ENCODE measurements around the gene FBXW11. TPM values are rescaled to one million over a fixed set of nuclear protein-coding genes. Genes with fewer than 3 reads are reported as not detected.

Gene FBXW11
- total and polyA plus RNA-seq, 4 donors = 7.6 to 87.5 (median 35.2) TPM

DNA sequence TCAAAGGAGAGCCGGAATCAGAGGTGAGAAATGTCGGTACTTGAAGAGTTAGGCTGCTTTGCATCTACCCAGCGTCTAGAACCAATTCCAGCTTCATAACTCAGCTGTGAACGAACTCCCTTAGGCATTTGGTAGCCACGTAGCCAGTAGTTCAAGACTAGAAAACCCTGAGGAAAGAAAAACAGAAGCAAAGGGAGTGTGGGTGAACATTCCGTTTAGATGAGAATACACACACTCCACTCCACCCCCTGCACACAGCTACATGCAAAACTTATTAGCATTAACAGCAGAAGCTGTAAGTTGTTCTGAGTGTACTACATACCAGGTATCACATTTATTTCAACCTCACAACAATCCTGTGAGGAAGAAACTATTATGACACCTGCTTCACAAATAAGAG is 142.5 kb downstream of the FBXW11 start:
- Histone ChIP-seq H3K27me3 (ENCODE audit: control insufficient read depth in 3 of 3, insufficient read depth in 3 of 3, low read length in 2 of 3) (no peaks in the 10 kb centered on the region), H3K4me3 (no peak overlapping the region), H3K9ac (ENCODE audit: insufficient read depth in 1 of 2, low read length in 2 of 2) (no peak overlapping the region), H3K36me3 (ENCODE audit: control insufficient read depth in 4 of 4, insufficient read depth in 4 of 4, low read length in 4 of 4) (peaks cover 12 to 15% (median 14%) of the 10 kb centered on the region in 4 donors), H3K27ac (ENCODE audit: low read depth in 1 of 2, low read length in 1 of 2) (no peak overlapping the region), H3K9me3 (ENCODE audit: control insufficient read depth in 4 of 4, insufficient read depth in 3 of 4, low read length in 3 of 4) (no peaks in the 10 kb centered on the region), H3K4me1 (ENCODE audit: control insufficient read depth in 5 of 5, insufficient read depth in 5 of 5, low read length in 5 of 5) (peaks cover 0 to 7% (median 3%) of the 10 kb centered on the region in 5 donors)
- TF ChIP-seq, protein P1, sequence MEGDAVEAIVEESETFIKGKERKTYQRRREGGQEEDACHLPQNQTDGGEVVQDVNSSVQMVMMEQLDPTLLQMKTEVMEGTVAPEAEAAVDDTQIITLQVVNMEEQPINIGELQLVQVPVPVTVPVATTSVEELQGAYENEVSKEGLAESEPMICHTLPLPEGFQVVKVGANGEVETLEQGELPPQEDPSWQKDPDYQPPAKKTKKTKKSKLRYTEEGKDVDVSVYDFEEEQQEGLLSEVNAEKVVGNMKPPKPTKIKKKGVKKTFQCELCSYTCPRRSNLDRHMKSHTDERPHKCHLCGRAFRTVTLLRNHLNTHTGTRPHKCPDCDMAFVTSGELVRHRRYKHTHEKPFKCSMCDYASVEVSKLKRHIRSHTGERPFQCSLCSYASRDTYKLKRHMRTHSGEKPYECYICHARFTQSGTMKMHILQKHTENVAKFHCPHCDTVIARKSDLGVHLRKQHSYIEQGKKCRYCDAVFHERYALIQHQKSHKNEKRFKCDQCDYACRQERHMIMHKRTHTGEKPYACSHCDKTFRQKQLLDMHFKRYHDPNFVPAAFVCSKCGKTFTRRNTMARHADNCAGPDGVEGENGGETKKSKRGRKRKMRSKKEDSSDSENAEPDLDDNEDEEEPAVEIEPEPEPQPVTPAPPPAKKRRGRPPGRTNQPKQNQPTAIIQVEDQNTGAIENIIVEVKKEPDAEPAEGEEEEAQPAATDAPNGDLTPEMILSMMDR (IDR thresholded peaks at IDR 0.05; ENCODE audit: control extremely low read depth, extremely low read depth) = no peak
- ATAC-seq (ENCODE audit: insufficient read depth, low FRiP score) (no peak), DNase-seq (no peak)
- 79 to 83% methylated on average over 6 of the region's 6 CpGs for WGBS, 2 donors

DNA sequence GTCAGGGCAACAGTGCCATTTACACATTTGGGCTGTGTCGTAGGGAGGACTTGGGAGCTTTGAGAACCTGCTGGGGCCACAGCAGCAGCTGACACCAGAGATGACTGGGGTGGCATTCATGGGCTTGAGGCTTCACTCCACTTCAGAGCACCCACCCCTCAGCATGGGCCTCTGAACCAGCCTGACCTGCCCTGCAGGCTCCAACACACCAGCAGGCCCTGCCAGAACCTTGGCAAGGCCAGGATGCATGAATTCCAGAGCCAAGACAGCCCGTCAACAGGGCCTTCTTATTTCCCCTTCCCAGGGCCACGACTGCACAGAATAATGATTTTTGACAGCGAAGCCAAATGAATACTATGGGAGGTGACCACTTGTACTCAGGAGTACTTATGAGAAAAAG is 143.8 kb downstream of the FBXW11 start:
- ATAC-seq (ENCODE audit: insufficient read depth, low FRiP score) = no peak
- Histone ChIP-seq H3K27me3 (ENCODE audit: control insufficient read depth in 3 of 3, insufficient read depth in 3 of 3, low read length in 2 of 3) (no peaks in the 10 kb centered on the region), H3K4me1 (ENCODE audit: control insufficient read depth in 5 of 5, insufficient read depth in 5 of 5, low read length in 5 of 5) (peaks cover 0 to 13% (median 8%) of the 10 kb centered on the region in 5 donors), H3K36me3 (ENCODE audit: control insufficient read depth in 4 of 4, insufficient read depth in 4 of 4, low read length in 4 of 4) (peaks cover under 1 to 10% (median 4%) of the 10 kb centered on the region in 4 donors), H3K9ac (ENCODE audit: insufficient read depth in 1 of 2, low read length in 2 of 2) (no peak overlapping the region), H3K27ac (ENCODE audit: low read depth in 1 of 2, low read length in 1 of 2) (no peak overlapping the region), H3K4me3 (no peak overlapping the region), H3K9me3 (ENCODE audit: control insufficient read depth in 4 of 4, insufficient read depth in 3 of 4, low read length in 3 of 4) (no peaks in the 10 kb centered on the region)
- no peak for DNase-seq
- TF ChIP-seq, protein P1 (IDR thresholded peaks at IDR 0.05; ENCODE audit: control extremely low read depth, extremely low read depth) = no peak
- WGBS, 2 donors = 83 to 84% methylated on average over 4 of the region's 4 CpGs

DNA sequence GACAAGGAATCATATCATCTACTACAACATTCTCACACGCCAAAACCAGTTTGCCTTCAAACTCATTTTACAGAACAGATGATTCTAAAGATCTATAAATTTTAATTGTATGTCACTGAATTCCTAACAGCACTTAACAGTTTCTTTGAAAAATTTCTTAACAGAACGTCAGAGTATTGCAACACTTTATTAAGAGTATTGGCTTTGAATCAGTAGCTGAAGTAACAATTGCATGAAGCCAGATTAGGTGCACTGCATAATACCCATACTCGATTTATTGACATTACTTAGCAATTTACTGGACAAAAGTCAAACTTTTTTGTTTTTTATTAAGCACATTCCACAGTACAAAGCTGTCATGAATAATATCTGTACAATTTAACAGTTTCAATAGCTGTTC is 145.1 kb downstream of the FBXW11 start:
- TF ChIP-seq, protein P1 (IDR thresholded peaks at IDR 0.05; ENCODE audit: control extremely low read depth, extremely low read depth) = no peak
- no peak for ATAC-seq (ENCODE audit: insufficient read depth, low FRiP score)
- Histone ChIP-seq H3K9ac (ENCODE audit: insufficient read depth in 1 of 2, low read length in 2 of 2) (no peak overlapping the region), H3K4me1 (ENCODE audit: control insufficient read depth in 5 of 5, insufficient read depth in 5 of 5, low read length in 5 of 5) (peaks cover 0 to 25% (median 10%) of the 10 kb centered on the region in 5 donors), H3K27me3 (ENCODE audit: control insufficient read depth in 3 of 3, insufficient read depth in 3 of 3, low read length in 2 of 3) (no peaks in the 10 kb centered on the region), H3K27ac (ENCODE audit: low read depth in 1 of 2, low read length in 1 of 2) (no peak overlapping the region), H3K4me3 (no peak overlapping the region), H3K36me3 (ENCODE audit: control insufficient read depth in 4 of 4, insufficient read depth in 4 of 4, low read length in 4 of 4) (peaks cover 0 to 10% (median 3%) of the 10 kb centered on the region in 4 donors), H3K9me3 (ENCODE audit: control insufficient read depth in 4 of 4, insufficient read depth in 3 of 4, low read length in 3 of 4) (no peaks in the 10 kb centered on the region)
- peak in 2 of 3 donors; percentile 21 to 42 for DNase-seq
- WGBS, 2 donors = 62% methylated on average over 3 of the region's 3 CpGs

DNA sequence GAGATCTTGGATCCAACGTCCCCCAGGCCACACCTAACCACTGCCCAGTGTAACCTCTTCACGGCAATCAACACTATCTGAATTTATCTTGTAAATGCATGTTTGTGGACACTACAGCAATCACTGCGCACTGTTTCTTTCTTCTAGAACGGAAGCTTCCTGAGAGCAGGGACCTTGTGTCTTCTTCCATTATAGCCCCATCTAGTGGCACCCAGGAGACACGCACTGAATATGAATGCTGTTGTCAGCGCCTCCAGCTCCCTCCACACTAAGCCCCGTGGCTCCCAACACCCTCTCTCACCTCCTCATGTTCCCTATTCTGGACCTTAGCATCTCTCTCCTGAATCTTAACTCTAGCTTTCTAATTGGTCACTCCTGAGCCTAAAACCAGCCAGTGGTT is 148.1 kb downstream of the FBXW11 start:
- Histone ChIP-seq H3K36me3 (ENCODE audit: control insufficient read depth in 4 of 4, insufficient read depth in 4 of 4, low read length in 4 of 4) (peaks cover 0 to 9% (median 1%) of the 10 kb centered on the region in 4 donors), H3K9me3 (ENCODE audit: control insufficient read depth in 4 of 4, insufficient read depth in 3 of 4, low read length in 3 of 4) (no peaks in the 10 kb centered on the region), H3K9ac (ENCODE audit: insufficient read depth in 1 of 2, low read length in 2 of 2) (no peak overlapping the region), H3K27ac (ENCODE audit: low read depth in 1 of 2, low read length in 1 of 2) (no peak overlapping the region), H3K4me1 (ENCODE audit: control insufficient read depth in 5 of 5, insufficient read depth in 5 of 5, low read length in 5 of 5) (peaks cover 0 to 34% (median 10%) of the 10 kb centered on the region in 5 donors), H3K4me3 (no peak overlapping the region), H3K27me3 (ENCODE audit: control insufficient read depth in 3 of 3, insufficient read depth in 3 of 3, low read length in 2 of 3) (no peaks in the 10 kb centered on the region)
- TF ChIP-seq, protein P1 (IDR thresholded peaks at IDR 0.05; ENCODE audit: control extremely low read depth, extremely low read depth) = no peak
- DNase-seq (no peak), ATAC-seq (ENCODE audit: insufficient read depth, low FRiP score) (no peak)
- WGBS, 2 donors = 91% methylated on average over 7 of the region's 7 CpGs
